Peyer's patch (tissue), 4 donors: ENCODE measurements around the gene OSBPL3. TPM values are rescaled to one million over a fixed set of nuclear protein-coding genes. Genes with fewer than 3 reads are reported as not detected.

ENCODE experiments used
- DNase-seq, 3 donors: peaks; one replicate each; pipeline ENCODE4 v3.0.0-alpha.2; 2017 to 2019
- H3K27ac ChIP-seq, 4 donors: fragments of 200-600 bp; sonication (generic); one replicate each; pipeline ENCODE4 v1.5.1; 2016 to 2019
- H3K27me3 ChIP-seq, 2 donors: fragments of 200-600 bp; sonication (generic); one replicate each; pipeline ENCODE4 v1.5.1; 2019
- H3K36me3 ChIP-seq, 3 donors: fragments of 200-600 bp; sonication (generic); one replicate each; pipeline ENCODE4 v1.5.1; 2016 to 2019
- H3K4me1 ChIP-seq, 4 donors: fragments of 200-600 bp; sonication (generic); one replicate each; pipeline ENCODE4 v1.5.1; 2016 to 2019
- H3K4me3 ChIP-seq, 4 donors: fragments of 200-600 bp; sonication (generic); 1 replicate in 3 of 4; 2 replicates in 1 of 4; pipeline ENCODE4 v1.5.1; 2016 to 2019; ENCODE audit warnings: mild to moderate bottlenecking in 1 of 4
- H3K9me3 ChIP-seq, 4 donors: fragments of 200-600 bp; sonication (generic); one replicate each; pipeline ENCODE4 v1.5.1; 2016 to 2019; ENCODE audit warnings: mild to moderate bottlenecking in 1 of 4
- CTCF ChIP-seq, 6 experiments: fragments of 450-650 bp in 4 of 6; fragments of 200-600 bp in 2 of 6; sonication (generic) in 1 of 6; IDR thresholded peaks; one replicate each; pipeline ENCODE4 v1.5.1; 2017 to 2019; ENCODE audit warnings: antibody characterized with exemption in 6 of 6, mild to moderate bottlenecking in 3 of 6, moderate library complexity in 1 of 6
- POLR2A ChIP-seq, 2 donors: fragments of 450-650 bp; IDR thresholded peaks; one replicate each; pipeline ENCODE4 v1.5.1; 2017; ENCODE audit warnings: antibody characterized with exemption in 2 of 2, mild to moderate bottlenecking in 2 of 2, moderate library complexity in 2 of 2
- total RNA-seq, 4 donors: library from RNA; depleted of rRNA; stranded (reverse); fragments of >200 nt; gene quantifications; one replicate each; pipeline ENCODE4 v1.1.0, GENCODE V29; 2016

The OSBPL3 gene
- total RNA-seq, 4 donors from 2014 or later: 20.1 to 67.7 (median 22.2) TPM

- H3K4me1 ChIP-seq: no peaks in the 10 kb centered on the region
- H3K4me3 ChIP-seq: no peak overlapping the region
- peak in 2 of 3 donors; percentile 45 to 58 for DNase-seq
- no peaks in the 10 kb centered on the region for H3K9me3 ChIP-seq
- TF ChIP-seq CTCF (IDR thresholded peaks at IDR 0.05) (peak in 3 of 6 experiments; percentile 15 to 20 (median 18)), POLR2A (IDR thresholded peaks at IDR 0.05) (no peak)
- no peaks in the 10 kb centered on the region for H3K36me3 ChIP-seq
- no peak overlapping the region for H3K27ac ChIP-seq
- no peaks in the 10 kb centered on the region for H3K27me3 ChIP-seq
These were observed 83.9 kb downstream of the OSBPL3 start for GRCh38 chr7:24896031-24896501.

GRCh38 chr7:24894429-24895221, 85.4 kb downstream of the OSBPL3 start:
- no peak overlapping the region for H3K27ac ChIP-seq

GRCh38 chr7:24891311-24891735, 88.7 kb downstream of the OSBPL3 start:
- TF ChIP-seq CTCF (IDR thresholded peaks at IDR 0.05): no peak
- no peak for TF ChIP-seq POLR2A (IDR thresholded peaks at IDR 0.05)
- Histone ChIP-seq H3K4me1 (no peaks in the 10 kb centered on the region), H3K9me3 (no peaks in the 10 kb centered on the region), H3K4me3 (no peak overlapping the region), H3K27ac (no peak overlapping the region), H3K27me3 (no peaks in the 10 kb centered on the region), H3K36me3 (no peaks in the 10 kb centered on the region)
- no peak for DNase-seq

More at GRCh38 chr7:24894429-24895221, 85.4 kb downstream of the OSBPL3 start:
- DNase-seq: no peak
- TF ChIP-seq CTCF (IDR thresholded peaks at IDR 0.05) (no peak), POLR2A (IDR thresholded peaks at IDR 0.05) (no peak)
- Histone ChIP-seq H3K9me3 (no peaks in the 10 kb centered on the region), H3K4me3 (no peak overlapping the region), H3K36me3 (no peaks in the 10 kb centered on the region), H3K4me1 (no peaks in the 10 kb centered on the region), H3K27me3 (no peaks in the 10 kb centered on the region)

GRCh38 chr7:24889611-24890010, 90.4 kb downstream of the OSBPL3 start:
- no peak overlapping the region for H3K4me3 ChIP-seq
- DNase-seq: no peak
- H3K27ac ChIP-seq: no peak overlapping the region
- no peaks in the 10 kb centered on the region for H3K4me1 ChIP-seq
- no peaks in the 10 kb centered on the region for H3K36me3 ChIP-seq
- H3K27me3 ChIP-seq: no peaks in the 10 kb centered on the region
- H3K9me3 ChIP-seq: no peaks in the 10 kb centered on the region
- no peak for TF ChIP-seq CTCF (IDR thresholded peaks at IDR 0.05)
- TF ChIP-seq POLR2A (IDR thresholded peaks at IDR 0.05): no peak

GRCh38 chr7:24888653-24889052, 91.3 kb downstream of the OSBPL3 start:
- TF ChIP-seq CTCF (IDR thresholded peaks at IDR 0.05): no peak
- TF ChIP-seq POLR2A (IDR thresholded peaks at IDR 0.05): no peak
- H3K9me3 ChIP-seq: no peaks in the 10 kb centered on the region

More at GRCh38 chr7:24888653-24889052, 91.3 kb downstream of the OSBPL3 start:
- H3K4me3 ChIP-seq: no peak overlapping the region
- H3K27ac ChIP-seq: no peak overlapping the region
- H3K4me1 ChIP-seq: no peaks in the 10 kb centered on the region
- no peak for DNase-seq
- no peaks in the 10 kb centered on the region for H3K36me3 ChIP-seq
- H3K27me3 ChIP-seq: no peaks in the 10 kb centered on the region
